Right kidney (tissue), 1 donor: ENCODE data around the gene METTL15.
A peak's percentile ranks its signal among the peaks of the same experiment; 100 is the strongest.
"Not testable (repeated sequence)": the region's sequence is repeated elsewhere in the genome, so short reads cannot be mapped to it uniquely, and the experiment has no call there.

Source experiments
- DNase-seq: peaks from one replicate; pipeline ENCODE4 v3.0.0-alpha.2; 2016

Gene METTL15

GRCh38 chr11:28296426-28296825 lies 188.2 kb downstream of the METTL15 start:
- DNase-seq, result no peak

- DNase-seq, result no peak
Measured at GRCh38 chr11:28298209-28298608, 190.0 kb downstream of the METTL15 start.

GRCh38 chr11:28303477-28304191 lies 195.4 kb downstream of the METTL15 start:
- no peak for DNase-seq

GRCh38 chr11:28315440-28315839 lies 207.3 kb downstream of the METTL15 start:
- DNase-seq, result no peak

GRCh38 chr11:28318871-28319270 lies 210.7 kb downstream of the METTL15 start:
- no peak for DNase-seq

- peak; percentile 14 for DNase-seq
Measured at GRCh38 chr11:28323621-28324020, 215.4 kb downstream of the METTL15 start.

- DNase-seq, result not testable (repeated sequence)
Measured at GRCh38 chr11:28332393-28332792, 224.2 kb downstream of the METTL15 start.

- no peak for DNase-seq
Measured at GRCh38 chr11:28337701-28338100, 229.5 kb downstream of the METTL15 start.

GRCh38 chr11:28338371-28338770 lies 230.2 kb downstream of the METTL15 start:
- no peak for DNase-seq

GRCh38 chr11:28339488-28339887 lies 231.3 kb downstream of the METTL15 start:
- no peak for DNase-seq

GRCh38 chr11:28342716-28343115 lies 234.5 kb downstream of the METTL15 start:
- DNase-seq, result no peak

- no peak for DNase-seq
Measured at GRCh38 chr11:28343304-28344233, 235.4 kb downstream of the METTL15 start.

GRCh38 chr11:28346209-28346608 lies 238.0 kb downstream of the METTL15 start:
- DNase-seq, result no peak

GRCh38 chr11:28346721-28347120 lies 238.5 kb downstream of the METTL15 start:
- DNase-seq, result no peak

GRCh38 chr11:28347371-28347770 lies 239.2 kb downstream of the METTL15 start:
- no peak for DNase-seq

GRCh38 chr11:28350216-28350615 lies 242.0 kb downstream of the METTL15 start:
- no peak for DNase-seq

GRCh38 chr11:28353991-28354390 lies 245.8 kb downstream of the METTL15 start:
- no peak for DNase-seq

GRCh38 chr11:28366549-28367346 lies 258.6 kb downstream of the METTL15 start:
- DNase-seq, result no peak

- DNase-seq, result not testable (repeated sequence)
Measured at GRCh38 chr11:28378095-28378494, 269.9 kb downstream of the METTL15 start.
